ENCODE results near the gene ITGA11. TPM values are rescaled to one million over a fixed set of nuclear protein-coding genes. Genes with fewer than 3 reads are reported as not detected.

ITGA11 gene
- polyA plus RNA-seq, 1 of the 3 experiments (the other 2 are of a cell fraction): 0.49 TPM

GRCh38 chr15:68471541-68471940 lies 39.6 kb upstream of the ITGA11 start (continued):
- TF ChIP-seq IRF3 (IDR thresholded peaks at IDR 0.05; ENCODE audit: low read depth, low read length) (no peak), GATA2 (CRISPR knock-in tag; IDR thresholded peaks at IDR 0.05) (peak; percentile 28), FOSL2 (IDR thresholded peaks at IDR 0.05; ENCODE audit: borderline replicate concordance, low read depth) (peak; percentile 54; the same call in 1 of the 2 replicates), JUND (IDR thresholded peaks at IDR 0.05) (no peak)

GRCh38 chr15:68470976-68471375 lies 39.0 kb upstream of the ITGA11 start:
- H2AFZ ChIP-seq (ENCODE audit: low read depth): no peak overlapping the region
- TF ChIP-seq RFX5 (IDR thresholded peaks at IDR 0.05; ENCODE audit: low read length): no peak
- TF ChIP-seq SMC3 (IDR thresholded peaks at IDR 0.05; ENCODE audit: low read depth, low read length): no peak
- TF ChIP-seq GABPA (IDR thresholded peaks at IDR 0.05; ENCODE audit: low read depth): no peak
- TF ChIP-seq FOSL2 (IDR thresholded peaks at IDR 0.05; ENCODE audit: borderline replicate concordance, low read depth): no peak
- no peak for TF ChIP-seq MEF2A (IDR thresholded peaks at IDR 0.05; ENCODE audit: borderline replicate concordance, low read depth)
- TF ChIP-seq REST (IDR thresholded peaks at IDR 0.05; ENCODE audit: low read depth, low read length): no peak
- no peak for TF ChIP-seq NRF1 (IDR thresholded peaks at IDR 0.05; ENCODE audit: low read depth, low read length)
- TF ChIP-seq JUND (IDR thresholded peaks at IDR 0.05): no peak
- TF ChIP-seq CHD2 (IDR thresholded peaks at IDR 0.05; ENCODE audit: low read length, partially characterized antibody): no peak
- TF ChIP-seq NFIC (IDR thresholded peaks at IDR 0.05; ENCODE audit: borderline replicate concordance): no peak
- no peak for TF ChIP-seq MXI1 (IDR thresholded peaks at IDR 0.05; ENCODE audit: low read depth, low read length)
- no peaks in the 10 kb centered on the region for H3K9me3 ChIP-seq
- no peak overlapping the region for H3K4me3 ChIP-seq (ENCODE audit: low read depth in 2 of 2, low read length in 1 of 2)
- CTCF ChIA-PET: interaction anchor here (2.1 kb wide), 1 partner anchor 89 kb away, joined by 7 read pairs; no protein-coding TSS in a partner anchor
- H3K4me1 ChIP-seq (ENCODE audit: control insufficient read depth in 1 of 2, insufficient read depth in 2 of 2, low read depth in 1 of 2, low read length in 1 of 2): peaks cover 7 to 18% of the 10 kb centered on the region in 2 experiments; a peak in 3 of 4 replicates
- POLR2A ChIA-PET: no interaction called here
- no peaks in the 10 kb centered on the region for H3K9me2 ChIP-seq
- no peak for DNase-seq
- H3K9ac ChIP-seq: no peak overlapping the region
- H3K36me3 ChIP-seq (replicated peaks in 1 of 2; ENCODE audit: control insufficient read depth in 1 of 2, insufficient read depth in 2 of 2, low read length in 1 of 2): no peaks in the 10 kb centered on the region
- H3K79me2 ChIP-seq (ENCODE audit: insufficient read depth): no peaks in the 10 kb centered on the region
- no peak overlapping the region for H3K4me2 ChIP-seq
- 80% methylated on average over 2 of the region's 5 CpGs for WGBS (ENCODE audit: low lambda C conversion rate)
- H3K27ac ChIP-seq (ENCODE audit: low read depth in 2 of 2, low read length in 1 of 2): peak overlapping the region in 1 of 2 experiments; percentile 17; a peak in 1 of 4 replicates
- no peaks in the 10 kb centered on the region for H3F3A ChIP-seq (replicated peaks; ENCODE audit: insufficient read depth)
- no peaks in the 10 kb centered on the region for H4K20me1 ChIP-seq (ENCODE audit: insufficient read depth)
- no peaks in the 10 kb centered on the region for H3K27me3 ChIP-seq (ENCODE audit: insufficient read depth)

Measured in SK-N-SH (cell line).